Kidney (tissue), 14 donors: Measurements from ENCODE around the gene CNTN2. TPM values are rescaled to one million over a fixed set of nuclear protein-coding genes. Genes with fewer than 3 reads are reported as not detected.

ENCODE experiments used
- DNase-seq, 5 donors: peaks; one replicate each; pipeline ENCODE4 v3.0.0-alpha.2; 2013 to 2020
- FAIRE-seq: peaks from 2 replicates; lab custom pipeline; 2012; peaks lifted over from hg19 to GRCh38; lab: Jason Lieb, UNC
- H3K27ac ChIP-seq, 2 donors: one replicate each; pipeline ENCODE4 v1.7.0; 2013; ENCODE audit warnings: low read depth in 2 of 2, low read length in 2 of 2, inconsistent platforms in 1 of 2
- H3K27me3 ChIP-seq: one replicate; pipeline ENCODE4 v1.7.1; 2013; ENCODE audit warnings: low read length, inconsistent platforms; ENCODE audit not compliant: control insufficient read depth, insufficient read depth
- H3K36me3 ChIP-seq, 3 donors: one replicate each; pipeline versions ENCODE4 v1.7.0 to v1.7.1; 2013; ENCODE audit warnings: low read length in 3 of 3, control low read depth in 1 of 3, inconsistent platforms in 1 of 3; ENCODE audit not compliant: insufficient read depth in 3 of 3, control insufficient read depth in 2 of 3
- H3K4me1 ChIP-seq, 3 donors: one replicate each; pipeline versions ENCODE4 v1.7.0 to v1.7.1; 2013; ENCODE audit warnings: low read length in 3 of 3, inconsistent platforms in 1 of 3, low read depth in 1 of 3; ENCODE audit not compliant: control insufficient read depth in 2 of 3, insufficient read depth in 2 of 3
- H3K4me3 ChIP-seq, 3 donors: one replicate each; pipeline versions ENCODE4 v1.7.0 to v1.8.1; 2013; ENCODE audit warnings: low read length in 3 of 3, control low read depth in 1 of 3, inconsistent platforms in 1 of 3
- H3K9ac ChIP-seq, 3 donors: one replicate each; pipeline versions ENCODE4 v1.7.0 to v1.7.1; 2013; ENCODE audit warnings: low read length in 3 of 3, control low read depth in 1 of 3, inconsistent platforms in 1 of 3
- H3K9me3 ChIP-seq, 3 donors: one replicate each; pipeline versions ENCODE4 v1.7.0 to v1.7.1; 2013; ENCODE audit warnings: low read length in 3 of 3, control low read depth in 1 of 3, inconsistent platforms in 1 of 3; ENCODE audit not compliant: control insufficient read depth in 2 of 3, insufficient read depth in 1 of 3
- intact Hi-C: fragments of 100-400 bp; cut with DNase I; formaldehyde crosslinking; loops from one replicate; pipeline ENCODE4 v1.11.1; 2022
- polyA plus RNA-seq: library from polyadenylated mRNA; stranded (reverse); fragments of 350-450 nt; fragmentation: Illumina TruSeq; extraction: RNeasy Lipid Tissue Mini Kit (QIAGEN cat#74804); gene quantifications from one replicate; pipeline ENCODE4 v1.2.3, GENCODE V29; 2014; ENCODE audit warnings: low read depth, low replicate concordance; ENCODE audit not compliant: insufficient read depth
- total RNA-seq: library from RNA; stranded (reverse); fragmentation: NEBNext Ultra II Directional; extraction: Animal tissue kit (Norgen Biotek cat#: 25700); gene quantifications from one replicate; pipeline ENCODE4 v1.2.1, GENCODE V29; 2021
- TF ChIP-seq, protein P1 (sequence below): IDR thresholded peaks from 3 replicates; pipeline ENCODE4 v1.5.1; 2012; ENCODE audit warnings: mild to moderate bottlenecking, moderate library complexity, borderline replicate concordance; ENCODE audit not compliant: insufficient read depth; ENCODE audit errors: extremely low read depth
- donor health status: control.
- donor health status: control.
- donor health status: control.
- donor health status: control.
- donor health status: control.
- donor health status: DM: yes; HTN: yes; CAD: no.
- donor health status: Normal renal cell carcinoma (clear cell type).

The CNTN2 gene
- total and polyA plus RNA-seq, 2 donors from 2014 or later = 0.15 to 0.44 TPM

DNA sequence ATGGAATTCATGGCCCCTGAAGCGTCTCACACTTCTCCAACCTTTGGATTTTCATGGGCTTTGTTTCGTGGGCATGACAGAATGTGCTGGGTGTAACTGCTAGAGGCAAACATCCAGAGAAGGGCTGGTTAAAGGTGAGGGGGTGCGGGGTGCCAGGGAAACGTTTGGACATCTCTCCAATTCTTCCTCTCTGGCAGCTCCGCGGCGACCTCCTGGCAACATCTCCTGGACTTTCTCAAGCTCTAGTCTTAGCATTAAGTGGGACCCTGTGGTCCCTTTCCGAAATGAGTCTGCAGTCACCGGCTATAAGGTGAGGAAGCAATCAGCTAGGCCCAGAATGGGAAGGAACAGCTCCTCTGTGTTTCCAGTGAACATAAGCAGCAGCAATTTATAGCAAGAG lies 29.3 kb downstream of the CNTN2 start:
- Histone ChIP-seq H3K9me3 (no peaks in the 10 kb centered on the region), H3K9ac (no peak overlapping the region), H3K27me3 (no peaks in the 10 kb centered on the region), H3K36me3 (no peaks in the 10 kb centered on the region), H3K4me3 (no peak overlapping the region), H3K4me1 (no peaks in the 10 kb centered on the region), H3K27ac (no peak overlapping the region)
- intact Hi-C loops = no loop called here
- TF ChIP-seq, protein P1, sequence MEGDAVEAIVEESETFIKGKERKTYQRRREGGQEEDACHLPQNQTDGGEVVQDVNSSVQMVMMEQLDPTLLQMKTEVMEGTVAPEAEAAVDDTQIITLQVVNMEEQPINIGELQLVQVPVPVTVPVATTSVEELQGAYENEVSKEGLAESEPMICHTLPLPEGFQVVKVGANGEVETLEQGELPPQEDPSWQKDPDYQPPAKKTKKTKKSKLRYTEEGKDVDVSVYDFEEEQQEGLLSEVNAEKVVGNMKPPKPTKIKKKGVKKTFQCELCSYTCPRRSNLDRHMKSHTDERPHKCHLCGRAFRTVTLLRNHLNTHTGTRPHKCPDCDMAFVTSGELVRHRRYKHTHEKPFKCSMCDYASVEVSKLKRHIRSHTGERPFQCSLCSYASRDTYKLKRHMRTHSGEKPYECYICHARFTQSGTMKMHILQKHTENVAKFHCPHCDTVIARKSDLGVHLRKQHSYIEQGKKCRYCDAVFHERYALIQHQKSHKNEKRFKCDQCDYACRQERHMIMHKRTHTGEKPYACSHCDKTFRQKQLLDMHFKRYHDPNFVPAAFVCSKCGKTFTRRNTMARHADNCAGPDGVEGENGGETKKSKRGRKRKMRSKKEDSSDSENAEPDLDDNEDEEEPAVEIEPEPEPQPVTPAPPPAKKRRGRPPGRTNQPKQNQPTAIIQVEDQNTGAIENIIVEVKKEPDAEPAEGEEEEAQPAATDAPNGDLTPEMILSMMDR = no peak
- FAIRE-seq = no peak
- DNase-seq = no peak

DNA sequence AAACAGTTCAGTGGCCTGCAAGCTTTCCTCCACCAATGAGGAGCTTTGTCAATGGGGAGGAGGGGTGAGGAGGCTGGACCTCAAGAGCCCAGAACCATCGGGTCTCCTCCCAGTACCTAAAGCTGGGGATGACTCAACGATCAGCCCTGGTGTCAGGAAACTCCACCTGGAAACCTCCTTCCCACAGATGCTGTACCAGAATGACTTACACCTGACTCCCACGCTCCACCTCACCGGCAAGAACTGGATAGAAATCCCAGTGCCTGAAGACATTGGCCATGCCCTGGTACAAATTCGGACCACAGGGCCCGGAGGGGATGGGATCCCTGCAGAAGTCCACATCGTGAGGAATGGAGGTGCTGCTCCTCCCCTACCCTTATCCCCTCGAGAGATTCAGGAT lies 29.9 kb downstream of the CNTN2 start:
- DNase-seq (no peak), FAIRE-seq (no peak)
- Histone ChIP-seq H3K4me3 (no peak overlapping the region), H3K9ac (no peak overlapping the region), H3K27me3 (no peaks in the 10 kb centered on the region), H3K4me1 (no peaks in the 10 kb centered on the region), H3K36me3 (no peaks in the 10 kb centered on the region), H3K27ac (no peak overlapping the region), H3K9me3 (no peaks in the 10 kb centered on the region)
- intact Hi-C loops = no loop called here
- TF ChIP-seq, protein P1 = no peak

DNA sequence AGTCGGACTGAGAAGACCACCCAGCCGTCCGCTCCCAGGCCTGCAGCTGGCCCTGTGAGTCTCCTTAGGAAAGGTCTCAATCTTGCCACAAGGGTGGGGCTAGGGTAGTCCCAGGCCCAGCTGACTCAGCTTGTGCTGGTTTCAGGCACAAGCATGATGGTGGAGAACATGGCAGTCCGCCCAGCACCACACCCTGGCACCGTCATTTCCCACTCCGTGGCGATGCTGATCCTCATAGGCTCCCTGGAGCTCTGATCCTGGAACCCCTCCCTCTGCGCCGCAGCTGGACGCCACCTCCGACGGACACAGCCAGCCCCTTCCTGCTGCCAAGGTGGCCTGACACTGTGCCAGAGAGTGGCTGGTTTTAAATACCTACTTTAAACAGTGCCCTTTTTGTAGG lies 30.5 kb downstream of the CNTN2 start:
- Histone ChIP-seq H3K9me3 (no peaks in the 10 kb centered on the region), H3K36me3 (no peaks in the 10 kb centered on the region), H3K27ac (no peak overlapping the region), H3K9ac (no peak overlapping the region), H3K27me3 (no peaks in the 10 kb centered on the region), H3K4me1 (no peaks in the 10 kb centered on the region), H3K4me3 (no peak overlapping the region)
- intact Hi-C loops = no loop called here
- no peak for DNase-seq
- FAIRE-seq = no peak
- TF ChIP-seq, protein P1 = no peak

DNA sequence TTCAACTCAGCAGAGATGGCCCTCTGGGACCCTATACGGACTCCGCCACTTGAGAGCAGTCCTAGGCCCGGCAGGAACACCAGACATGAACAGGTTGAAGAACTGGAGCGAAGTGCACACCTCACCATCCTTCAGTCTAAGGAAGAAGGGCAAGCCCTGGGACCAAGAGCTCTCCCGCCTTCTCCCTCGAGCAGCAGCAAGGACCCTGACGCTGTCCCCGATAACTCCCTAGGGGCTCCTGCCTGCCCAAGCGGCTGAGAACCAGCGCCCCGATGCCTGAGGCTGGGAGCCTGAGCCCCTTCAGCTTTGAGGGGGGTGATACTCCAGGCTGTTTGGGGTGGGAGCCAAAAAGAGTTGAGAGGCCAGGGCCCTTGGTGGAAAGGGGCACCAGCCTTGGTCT lies 31.1 kb downstream of the CNTN2 start:
- DNase-seq (no peak), FAIRE-seq (no peak)
- Histone ChIP-seq H3K9ac (no peak overlapping the region), H3K9me3 (no peaks in the 10 kb centered on the region), H3K27me3 (no peaks in the 10 kb centered on the region), H3K27ac (no peak overlapping the region), H3K4me3 (no peak overlapping the region), H3K36me3 (no peaks in the 10 kb centered on the region), H3K4me1 (no peaks in the 10 kb centered on the region)
- TF ChIP-seq, protein P1 = no peak
- intact Hi-C loops = no loop called here
